AG04450 (cell line): ENCODE measurements around the gene YBX1. TPM values are rescaled to one million over a fixed set of nuclear protein-coding genes. Genes with fewer than 3 reads are reported as not detected.

ENCODE experiments used
- CTCF ChIA-PET: fragments of 300-600, 350-600 bp; formaldehyde crosslinking; extraction: SDS; loops from one replicate; lab custom pipeline; 2022; ENCODE audit warnings: antibody characterized with exemption, inconsistent platforms; lab: Charles Lee
- POLR2A ChIA-PET: fragments of 350-600 bp; formaldehyde crosslinking; extraction: SDS; loops from one replicate; lab custom pipeline; 2021; ENCODE audit warnings: antibody characterized with exemption, inconsistent platforms; lab: Yijun Ruan, JAX
- DNase-seq: peaks from one replicate; pipeline ENCODE4 v3.0.0-alpha.2; 2011; ENCODE audit warnings: low read depth, low spot score
- H3K27ac ChIP-seq: one replicate; pipeline ENCODE4 v1.5.1; 2012; ENCODE audit warnings: low read depth, low read length, control low read depth
- H3K27me3 ChIP-seq: one replicate; pipeline ENCODE4 v1.6.0; 2012; ENCODE audit warnings: low read length; ENCODE audit not compliant: control insufficient read depth, insufficient read depth
- H3K4me3 ChIP-seq: 2 replicates; pipeline ENCODE4 v1.5.1; 2011; ENCODE audit warnings: mild to moderate bottlenecking, low read depth, low read length, control low read depth
- H3K9me3 ChIP-seq: 2 replicates; pipeline ENCODE4 v1.5.1; 2012; ENCODE audit warnings: low read length; ENCODE audit not compliant: control insufficient read depth, insufficient read depth
- polyA plus RNA-seq: library from polyadenylated mRNA; depleted of rRNA; stranded (reverse); fragments of >200 nt; gene quantifications from 2 replicates; pipeline ENCODE4 v1.2.3, GENCODE V29; 2011
- TF ChIP-seq, protein P1 (sequence below): IDR thresholded peaks from 2 replicates; pipeline ENCODE4 v1.5.1; 2011; ENCODE audit warnings: low read depth, low read length, control low read depth, inconsistent platforms

Gene YBX1
- polyA plus RNA-seq, 1 experiment: 636 TPM

DNA sequence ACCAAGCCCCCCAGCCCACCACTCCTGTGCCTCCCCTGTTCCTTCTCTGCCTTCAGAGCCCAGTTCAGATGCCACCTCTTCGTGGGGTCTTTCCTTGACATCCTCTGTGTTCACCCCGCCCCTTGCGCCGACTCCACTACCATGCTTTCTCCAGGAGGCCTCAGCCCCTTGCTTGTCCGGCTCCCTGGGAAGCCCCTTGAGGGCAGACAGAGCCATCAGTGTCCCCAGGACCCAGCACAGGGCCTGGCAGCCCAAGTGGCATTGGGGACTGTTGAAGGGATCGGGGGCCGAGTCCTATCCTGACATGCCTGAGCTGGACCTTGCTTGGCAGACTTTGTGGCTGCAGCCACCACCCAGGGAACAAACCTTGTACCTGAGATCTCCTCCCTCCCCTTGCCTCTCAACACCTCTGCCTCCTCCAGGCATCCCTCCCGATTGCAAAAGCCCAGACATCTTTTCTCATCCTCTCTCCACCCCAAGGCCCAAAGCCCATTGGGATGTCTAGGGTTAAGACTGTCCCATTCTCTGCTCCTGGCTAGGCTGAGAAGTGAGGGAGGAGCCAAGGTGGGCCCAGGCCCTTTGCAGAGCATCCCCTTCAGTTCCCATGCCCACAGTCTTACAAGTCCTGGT, 54.5 kb downstream of the YBX1 start:
- TF ChIP-seq, protein P1, sequence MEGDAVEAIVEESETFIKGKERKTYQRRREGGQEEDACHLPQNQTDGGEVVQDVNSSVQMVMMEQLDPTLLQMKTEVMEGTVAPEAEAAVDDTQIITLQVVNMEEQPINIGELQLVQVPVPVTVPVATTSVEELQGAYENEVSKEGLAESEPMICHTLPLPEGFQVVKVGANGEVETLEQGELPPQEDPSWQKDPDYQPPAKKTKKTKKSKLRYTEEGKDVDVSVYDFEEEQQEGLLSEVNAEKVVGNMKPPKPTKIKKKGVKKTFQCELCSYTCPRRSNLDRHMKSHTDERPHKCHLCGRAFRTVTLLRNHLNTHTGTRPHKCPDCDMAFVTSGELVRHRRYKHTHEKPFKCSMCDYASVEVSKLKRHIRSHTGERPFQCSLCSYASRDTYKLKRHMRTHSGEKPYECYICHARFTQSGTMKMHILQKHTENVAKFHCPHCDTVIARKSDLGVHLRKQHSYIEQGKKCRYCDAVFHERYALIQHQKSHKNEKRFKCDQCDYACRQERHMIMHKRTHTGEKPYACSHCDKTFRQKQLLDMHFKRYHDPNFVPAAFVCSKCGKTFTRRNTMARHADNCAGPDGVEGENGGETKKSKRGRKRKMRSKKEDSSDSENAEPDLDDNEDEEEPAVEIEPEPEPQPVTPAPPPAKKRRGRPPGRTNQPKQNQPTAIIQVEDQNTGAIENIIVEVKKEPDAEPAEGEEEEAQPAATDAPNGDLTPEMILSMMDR: no peak
- ChIA-PET POLR2A (interaction anchor here (0.6 kb wide), 1 partner anchor 279 kb away, joined by 4 read pairs; no protein-coding TSS in a partner anchor), CTCF (no interaction called here)
- DNase-seq: no peak
- Histone ChIP-seq H3K27ac (no peak overlapping the region), H3K9me3 (no peaks in the 10 kb centered on the region; the same call in 1 of the 2 replicates), H3K4me3 (no peak overlapping the region), H3K27me3 (peaks cover 9% of the 10 kb centered on the region)

DNA sequence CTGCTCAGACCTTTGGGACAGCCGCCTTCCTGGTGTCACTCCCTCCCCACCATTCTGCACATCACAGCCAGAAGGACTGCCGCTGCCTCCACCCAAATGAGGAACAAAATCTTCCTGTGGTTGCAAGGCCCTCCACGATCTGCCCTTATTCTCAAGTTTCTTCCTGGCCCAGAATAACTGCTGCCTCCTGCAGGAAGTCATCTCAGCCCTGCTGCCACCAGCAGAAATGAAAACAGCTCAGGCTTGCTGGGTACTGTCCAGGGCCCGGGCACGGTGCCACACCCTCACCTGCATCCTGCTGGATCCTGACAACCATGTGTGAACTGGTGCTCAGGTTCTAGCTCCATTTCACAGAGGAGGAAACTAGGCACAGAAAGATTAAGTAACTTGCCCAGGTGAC, 55.0 kb downstream of the YBX1 start:
- no peaks in the 10 kb centered on the region; the same call in 1 of the 2 replicates for H3K9me3 ChIP-seq
- DNase-seq: no peak
- ChIA-PET POLR2A (interaction anchor here (0.6 to 1.8 kb wide), 2 partner anchors 55 to 280 kb away, joined by 4 to 5 read pairs; partner anchors contain the start of gene YBX1), CTCF (no interaction called here)
- H3K27ac ChIP-seq: no peak overlapping the region
- no peak overlapping the region for H3K4me3 ChIP-seq
- TF ChIP-seq, protein P1: no peak
- H3K27me3 ChIP-seq: peaks cover 7% of the 10 kb centered on the region

DNA sequence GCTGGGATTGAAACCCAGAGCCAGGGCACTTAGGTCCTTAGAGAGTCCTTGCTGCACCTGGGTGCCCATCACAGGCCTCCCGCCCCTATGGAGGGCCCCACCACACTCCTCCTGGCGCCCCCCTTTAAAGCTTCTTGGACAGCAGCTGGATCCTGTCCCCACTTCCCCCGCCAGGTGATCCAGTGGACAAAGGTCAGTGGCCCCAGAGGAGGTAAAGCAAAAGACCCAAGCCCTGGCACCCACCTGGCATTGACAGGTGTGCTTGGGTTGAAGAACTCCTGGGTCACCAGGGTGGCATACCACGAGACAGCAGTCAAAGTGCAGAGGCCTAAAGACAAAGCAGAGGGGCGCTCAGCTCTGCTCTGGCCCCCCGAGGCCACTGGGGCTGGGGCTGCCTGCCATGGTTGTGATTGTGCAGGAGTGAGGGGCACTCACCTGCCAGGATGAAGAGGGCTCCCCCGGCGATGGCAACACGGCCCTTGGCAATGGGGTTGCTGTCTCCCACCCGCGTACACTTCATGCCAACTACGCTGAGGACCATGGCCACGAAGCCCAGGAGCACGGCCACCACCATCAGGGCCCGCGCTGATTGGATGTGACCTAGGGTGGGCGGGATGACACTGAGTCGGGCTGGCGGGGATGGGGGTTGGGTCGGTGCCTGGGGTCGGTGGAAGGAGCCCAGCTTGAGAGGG, 55.9 kb downstream of the YBX1 start:
- DNase-seq: no peak
- ChIA-PET POLR2A (interaction anchor here (1.8 kb wide), 1 partner anchor 56 kb away, joined by 5 read pairs; the partner anchor contains the start of gene YBX1), CTCF (no interaction called here)
- TF ChIP-seq, protein P1: no peak
- H3K27me3 ChIP-seq: peaks cover 6% of the 10 kb centered on the region
- H3K9me3 ChIP-seq: no peaks in the 10 kb centered on the region; the same call in 1 of the 2 replicates
- no peak overlapping the region for H3K27ac ChIP-seq
- H3K4me3 ChIP-seq: no peak overlapping the region

DNA sequence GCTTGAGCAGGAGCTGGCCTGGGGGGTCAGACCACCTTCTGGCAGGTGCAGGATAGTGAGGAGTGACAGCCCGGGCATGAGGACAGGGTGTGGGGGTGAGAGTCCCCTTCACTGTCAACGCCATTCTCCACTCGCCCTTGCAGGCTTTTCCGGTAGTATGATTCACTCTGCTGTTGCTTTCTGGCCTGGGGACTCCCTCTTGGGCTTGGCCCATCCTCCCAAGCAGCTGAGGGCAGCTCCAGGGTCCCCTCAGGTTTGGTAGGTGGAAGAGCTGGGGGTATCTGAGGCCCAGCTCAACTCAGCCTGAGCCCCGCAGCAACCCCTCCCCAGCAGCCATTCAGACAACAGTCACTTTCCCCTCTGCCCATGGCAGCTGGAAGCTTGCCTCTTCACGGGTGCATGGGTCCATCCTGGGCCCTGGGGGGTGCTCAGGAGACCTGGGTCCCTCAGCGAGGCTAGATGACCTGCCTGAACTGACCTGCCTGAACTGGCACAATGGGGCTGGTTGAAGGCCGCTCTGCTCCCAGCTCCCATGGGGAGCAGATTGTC, 56.5 kb downstream of the YBX1 start:
- TF ChIP-seq, protein P1: no peak
- H3K9me3 ChIP-seq: no peaks in the 10 kb centered on the region; the same call in 1 of the 2 replicates
- H3K27me3 ChIP-seq: peaks cover 6% of the 10 kb centered on the region
- H3K4me3 ChIP-seq: no peak overlapping the region
- ChIA-PET CTCF (no interaction called here), POLR2A (interaction anchor here (1.8 kb wide), 1 partner anchor 57 kb away, joined by 5 read pairs; the partner anchor contains the start of gene YBX1)
- H3K27ac ChIP-seq: no peak overlapping the region
- DNase-seq: no peak
